GM12874 (cell line): ENCODE results near the gene GPRC6A.

ENCODE experiments used
- TF ChIP-seq, protein P1 (sequence below): IDR thresholded peaks from 2 replicates; pipeline ENCODE4 v1.5.1; 2011; ENCODE audit warnings: low read depth, mild to moderate bottlenecking, control low read depth, low read length, moderate library complexity; ENCODE audit not compliant: insufficient read depth

Gene GPRC6A

GRCh38 chr6:116773886-116774285, 55.0 kb downstream of the GPRC6A start:
- TF ChIP-seq, protein P1, sequence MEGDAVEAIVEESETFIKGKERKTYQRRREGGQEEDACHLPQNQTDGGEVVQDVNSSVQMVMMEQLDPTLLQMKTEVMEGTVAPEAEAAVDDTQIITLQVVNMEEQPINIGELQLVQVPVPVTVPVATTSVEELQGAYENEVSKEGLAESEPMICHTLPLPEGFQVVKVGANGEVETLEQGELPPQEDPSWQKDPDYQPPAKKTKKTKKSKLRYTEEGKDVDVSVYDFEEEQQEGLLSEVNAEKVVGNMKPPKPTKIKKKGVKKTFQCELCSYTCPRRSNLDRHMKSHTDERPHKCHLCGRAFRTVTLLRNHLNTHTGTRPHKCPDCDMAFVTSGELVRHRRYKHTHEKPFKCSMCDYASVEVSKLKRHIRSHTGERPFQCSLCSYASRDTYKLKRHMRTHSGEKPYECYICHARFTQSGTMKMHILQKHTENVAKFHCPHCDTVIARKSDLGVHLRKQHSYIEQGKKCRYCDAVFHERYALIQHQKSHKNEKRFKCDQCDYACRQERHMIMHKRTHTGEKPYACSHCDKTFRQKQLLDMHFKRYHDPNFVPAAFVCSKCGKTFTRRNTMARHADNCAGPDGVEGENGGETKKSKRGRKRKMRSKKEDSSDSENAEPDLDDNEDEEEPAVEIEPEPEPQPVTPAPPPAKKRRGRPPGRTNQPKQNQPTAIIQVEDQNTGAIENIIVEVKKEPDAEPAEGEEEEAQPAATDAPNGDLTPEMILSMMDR: no peak

DNA sequence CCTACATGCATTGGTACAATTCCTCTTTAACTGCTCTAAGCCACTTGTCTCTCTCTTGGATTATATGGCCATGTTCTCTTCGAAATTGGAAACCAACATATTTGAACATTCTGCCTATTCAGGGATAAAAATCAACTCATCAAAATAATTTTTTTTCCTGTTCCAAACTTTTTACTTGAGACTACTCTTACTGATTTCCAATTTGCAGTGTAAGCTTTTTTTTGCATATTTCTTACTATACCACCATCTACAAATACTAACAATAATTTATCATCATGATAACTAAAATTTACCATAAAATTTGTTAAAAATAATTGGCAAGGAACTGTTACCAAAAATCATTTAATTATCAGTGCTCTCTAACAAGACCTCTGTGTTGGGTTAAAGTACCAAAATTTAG, 56.4 kb downstream of the GPRC6A start:
- TF ChIP-seq, protein P1: no peak

- TF ChIP-seq, protein P1: no peak
These were observed 61.2 kb downstream of the GPRC6A start for GRCh38 chr6:116767715-116768114.

- TF ChIP-seq, protein P1: no peak
These were observed 62.2 kb downstream of the GPRC6A start for GRCh38 chr6:116766506-116767176.

DNA sequence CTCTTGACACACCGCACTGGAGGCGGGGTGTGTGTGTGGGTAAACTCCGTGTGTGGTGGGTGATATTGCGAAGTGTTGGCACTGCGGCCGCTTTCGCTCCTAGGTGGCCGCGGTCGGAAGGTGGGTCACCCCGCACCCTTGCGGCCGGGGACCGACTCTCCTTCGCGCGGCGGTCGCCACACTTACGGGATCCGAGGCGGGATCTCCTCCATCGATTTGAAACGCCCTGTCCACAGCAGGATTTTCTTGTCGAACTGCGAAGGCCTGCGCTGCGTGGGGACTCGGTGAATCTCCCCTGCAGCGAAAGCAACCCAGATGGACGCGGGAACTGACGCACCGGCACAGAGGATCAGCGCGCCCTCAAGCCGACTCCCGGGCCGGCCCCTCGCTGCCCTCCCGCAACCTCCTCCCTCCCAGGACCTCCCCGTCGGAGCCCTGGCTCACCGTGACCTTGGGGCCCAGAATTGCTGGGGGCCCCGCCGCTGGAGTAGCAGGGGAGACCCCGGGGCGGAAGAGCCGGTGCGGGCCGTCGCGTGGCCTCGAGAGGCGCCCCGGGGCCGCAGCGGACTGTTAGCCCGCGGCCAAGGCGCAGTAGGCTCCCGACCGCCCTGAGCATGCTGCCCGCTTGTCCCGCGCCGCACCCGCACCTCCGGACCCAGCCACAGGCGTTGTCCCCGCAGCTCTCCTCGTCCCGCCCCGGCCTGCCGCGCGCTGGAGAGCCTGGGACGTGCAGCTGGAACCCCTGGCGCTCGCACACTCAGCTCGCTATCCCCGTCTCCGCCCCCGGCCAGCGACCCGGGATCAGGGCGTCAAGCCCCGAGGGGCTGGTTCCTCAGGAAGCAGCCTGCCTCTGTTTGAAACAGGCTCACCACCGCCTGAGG, 63.7 kb downstream of the GPRC6A start, which contains the start of gene FAM162B:
FAM162B (minus strand) TSS at position 759 of the 881 bp plus-strand sequence; CDS start at position 616, 143 bp downstream.
- TF ChIP-seq, protein P1: no peak

GRCh38 chr6:116764629-116764960, 64.3 kb downstream of the GPRC6A start:
- TF ChIP-seq, protein P1: no peak

- TF ChIP-seq, protein P1: no peak
These were observed 64.8 kb downstream of the GPRC6A start for GRCh38 chr6:116763906-116764628.
